BLaER1 (cell line): ENCODE measurements around the gene ANKRD17.
A peak's percentile ranks its signal among the peaks of the same experiment; 100 is the strongest.
"Not testable (repeated sequence)": the region's sequence is repeated elsewhere in the genome, so short reads cannot be mapped to it uniquely, and the experiment has no call there.

ENCODE experiments used
- H3K27ac ChIP-seq: shearing (Covaris generic); formaldehyde crosslinking; 2 replicates; pipeline ENCODE4 v1.8.1; 2022
- H3K27me3 ChIP-seq: shearing (Covaris generic); formaldehyde crosslinking; 2 replicates; pipeline ENCODE4 v1.8.1; 2022
- H3K36me3 ChIP-seq: shearing (Covaris generic); formaldehyde crosslinking; 2 replicates; pipeline ENCODE4 v1.8.1; 2022
- H3K4me1 ChIP-seq: shearing (Covaris generic); formaldehyde crosslinking; 2 replicates; pipeline ENCODE4 v1.8.1; 2022
- H3K4me2 ChIP-seq: shearing (Covaris generic); formaldehyde crosslinking; 2 replicates; pipeline ENCODE4 v1.8.1; 2022
- H3K4me3 ChIP-seq: shearing (Covaris generic); formaldehyde crosslinking; 2 replicates; pipeline ENCODE4 v1.8.1; 2022
- H3K9ac ChIP-seq: shearing (Covaris generic); formaldehyde crosslinking; 2 replicates; pipeline ENCODE4 v1.8.1; 2022
- H3K9me3 ChIP-seq: shearing (Covaris generic); formaldehyde crosslinking; 2 replicates; pipeline ENCODE4 v1.8.1; 2022
- H4K20me1 ChIP-seq: shearing (Covaris generic); formaldehyde crosslinking; 2 replicates; pipeline ENCODE4 v1.8.1; 2022
- Cebpa-rat ChIP-seq: shearing (Covaris generic); IDR thresholded peaks from 2 replicates; pipeline ENCODE4 v1.8.1; 2022

ANKRD17 gene

GRCh38 chr4:73258686-73259570 lies at the start of gene ANKRD17:
Gene ANKRD17 (minus strand): TSS chr4:73258798. CDS start chr4:73258668, 130 bp downstream.
- peaks cover 38% of the 10 kb centered on the region for H4K20me1 ChIP-seq
- peaks cover 14% of the 10 kb centered on the region; the same call in 1 of the 2 replicates for H3K36me3 ChIP-seq
- peak within 1 kb of the TSS; percentile 86 for H3K4me2 ChIP-seq
- no peaks in the 10 kb centered on the region for H3K27me3 ChIP-seq
- peak within 1 kb of the TSS; percentile 98 for H3K9ac ChIP-seq
- no peaks in the 10 kb centered on the region for H3K9me3 ChIP-seq
- H3K4me3 ChIP-seq: peak within 1 kb of the TSS; percentile 79
- H3K4me1 ChIP-seq: peaks cover 52% of the 10 kb centered on the region
- peak within 1 kb of the TSS; percentile 97 for H3K27ac ChIP-seq
- no peak for TF ChIP-seq Cebpa-rat

- H3K27ac ChIP-seq: no peak overlapping the region
- peak overlapping the region; percentile 11; the same call in 1 of the 2 replicates for H3K4me2 ChIP-seq
Observed at GRCh38 chr4:73308286-73308685, 49.7 kb upstream of the ANKRD17 start.

GRCh38 chr4:73303711-73304110 lies 45.1 kb upstream of the ANKRD17 start:
- Histone ChIP-seq H3K27me3 (no peaks in the 10 kb centered on the region), H3K36me3 (no peaks in the 10 kb centered on the region), H3K27ac (no peak overlapping the region), H3K4me2 (no peak overlapping the region), H3K4me1 (peaks cover 11% of the 10 kb centered on the region), H3K9me3 (no peaks in the 10 kb centered on the region), H3K9ac (no peak overlapping the region), H3K4me3 (no peak overlapping the region), H4K20me1 (no peaks in the 10 kb centered on the region)
- TF ChIP-seq Cebpa-rat: no peak

More at GRCh38 chr4:73308286-73308685, 49.7 kb upstream of the ANKRD17 start:
- no peaks in the 10 kb centered on the region for H3K9me3 ChIP-seq
- TF ChIP-seq Cebpa-rat: no peak
- H3K36me3 ChIP-seq: no peaks in the 10 kb centered on the region
- no peaks in the 10 kb centered on the region for H3K27me3 ChIP-seq
- no peaks in the 10 kb centered on the region for H4K20me1 ChIP-seq
- peaks cover 15% of the 10 kb centered on the region for H3K4me1 ChIP-seq
- H3K9ac ChIP-seq: 0 out of 2 replicates have a peak overlapping the region, but pooled peaks have one; percentile 16
- H3K4me3 ChIP-seq: no peak overlapping the region

DNA sequence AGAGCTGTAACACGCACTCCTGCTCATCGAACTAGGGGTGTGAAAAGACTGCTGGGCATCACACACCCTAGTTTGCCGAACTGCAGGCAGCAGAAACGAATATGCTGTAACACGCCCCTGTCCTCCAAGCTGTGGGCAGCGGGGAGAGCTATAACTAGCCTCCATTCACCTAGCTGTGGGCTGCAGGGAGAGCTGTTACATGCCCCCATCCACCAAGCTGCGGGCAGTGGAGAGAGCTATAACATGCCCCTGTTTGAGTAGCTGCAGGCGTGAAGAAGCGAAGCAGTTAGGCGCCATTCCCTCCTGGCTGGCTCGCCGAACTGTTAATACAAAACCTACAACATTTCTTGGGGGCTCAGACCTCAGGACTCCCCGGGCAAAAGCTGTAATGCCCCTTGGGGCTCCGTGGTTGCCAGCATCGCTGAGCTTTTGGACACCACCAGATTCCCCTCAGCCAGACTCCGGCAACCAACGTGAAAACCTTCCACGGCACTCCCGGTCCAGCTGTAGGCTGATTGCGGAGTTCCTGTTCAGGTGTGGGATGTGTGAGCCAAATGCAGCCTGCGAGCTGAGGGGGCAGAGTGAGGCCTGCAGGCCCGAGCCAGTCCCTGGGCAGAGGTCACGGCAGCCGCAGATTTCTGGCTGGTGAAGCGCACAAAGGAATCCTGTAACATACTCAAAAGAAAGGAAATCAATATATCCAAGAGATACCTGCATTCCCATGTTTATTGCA lies 41.1 kb upstream of the ANKRD17 start:
- no peak overlapping the region for H3K4me3 ChIP-seq
- no peak overlapping the region for H3K27ac ChIP-seq
- no peaks in the 10 kb centered on the region for H3K27me3 ChIP-seq
- no peaks in the 10 kb centered on the region for H4K20me1 ChIP-seq
- no peak for TF ChIP-seq Cebpa-rat
- H3K9me3 ChIP-seq: no peaks in the 10 kb centered on the region
- H3K9ac ChIP-seq: no peak overlapping the region
- H3K4me1 ChIP-seq: no peaks in the 10 kb centered on the region
- H3K4me2 ChIP-seq: no peak overlapping the region
- no peaks in the 10 kb centered on the region for H3K36me3 ChIP-seq

DNA sequence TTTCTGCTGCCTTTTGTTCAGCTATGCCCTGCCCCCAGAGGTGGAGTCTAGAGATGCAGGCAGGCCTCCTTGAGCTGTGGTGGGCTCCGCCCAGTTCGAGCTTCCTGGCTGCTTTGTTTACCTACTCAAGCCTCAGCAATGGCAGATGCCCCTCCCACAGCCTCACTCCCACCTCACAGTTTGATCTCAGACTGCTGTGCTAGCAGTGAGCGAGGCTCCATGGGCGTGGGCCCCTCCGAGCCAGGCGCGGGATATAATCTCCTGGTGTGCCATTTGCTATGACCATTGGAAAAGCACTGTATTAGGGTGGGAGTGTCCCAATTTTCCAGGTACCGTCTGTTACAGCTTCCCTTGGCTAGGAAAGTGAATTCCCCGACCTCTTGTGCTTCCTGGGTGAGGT lies 34.1 kb upstream of the ANKRD17 start:
- H3K9me3 ChIP-seq, H3K9ac ChIP-seq, H4K20me1 ChIP-seq, H3K27me3 ChIP-seq, H3K27ac ChIP-seq, H3K36me3 ChIP-seq, H3K4me1 ChIP-seq, H3K4me3 ChIP-seq, H3K4me2 ChIP-seq: not testable (repeated sequence)

DNA sequence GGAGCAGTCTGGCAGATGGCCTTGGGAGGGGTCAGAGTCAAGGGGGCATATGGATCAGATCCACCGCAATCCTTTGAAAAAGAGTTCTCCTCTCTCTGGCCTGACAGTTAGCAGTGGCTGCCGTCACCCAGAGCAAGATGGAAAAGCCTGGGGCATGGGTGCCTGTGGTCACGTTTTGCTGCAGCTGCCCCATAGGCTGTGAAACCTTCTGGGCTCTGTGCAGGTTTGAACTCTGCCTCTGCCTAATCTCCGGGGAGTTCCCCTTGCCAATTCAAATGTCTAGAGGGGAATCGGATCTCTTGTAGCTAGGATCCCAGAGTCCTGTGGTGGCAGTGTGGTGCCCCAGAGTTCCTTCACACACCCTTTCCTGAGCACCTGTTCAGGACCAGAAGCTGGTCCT lies 23.4 kb upstream of the ANKRD17 start:
- Histone ChIP-seq H3K4me3 (no peak overlapping the region), H3K4me2 (no peak overlapping the region), H3K4me1 (no peaks in the 10 kb centered on the region), H3K9me3 (peaks cover 23% of the 10 kb centered on the region), H3K27me3 (no peaks in the 10 kb centered on the region), H3K9ac (no peak overlapping the region), H3K27ac (no peak overlapping the region), H4K20me1 (no peaks in the 10 kb centered on the region), H3K36me3 (peaks cover 19% of the 10 kb centered on the region)
- no peak for TF ChIP-seq Cebpa-rat

DNA sequence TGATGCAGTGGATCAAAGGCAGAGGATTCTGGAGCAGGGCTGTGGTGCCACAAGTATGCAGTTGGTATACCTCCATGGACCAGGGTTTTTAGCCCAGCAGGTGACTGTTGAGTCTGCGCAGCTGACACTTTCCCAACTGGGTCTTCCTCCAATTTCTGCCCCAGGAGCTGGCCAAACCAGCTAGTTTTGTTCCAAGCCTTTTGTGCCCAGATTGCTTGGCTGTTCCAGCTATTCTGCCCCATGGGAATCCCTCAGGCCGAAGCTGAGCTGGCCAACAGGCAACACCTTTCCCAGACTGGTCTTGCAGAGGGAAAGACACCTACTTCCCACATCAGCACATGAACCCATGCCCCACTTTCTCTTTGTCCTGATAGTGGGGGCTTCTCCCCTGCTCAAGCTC lies 22.8 kb upstream of the ANKRD17 start:
- Histone ChIP-seq H3K27ac (no peak overlapping the region), H3K4me3 (no peak overlapping the region), H3K4me1 (no peaks in the 10 kb centered on the region), H3K27me3 (no peaks in the 10 kb centered on the region), H3K9ac (no peak overlapping the region), H3K4me2 (no peak overlapping the region), H4K20me1 (no peaks in the 10 kb centered on the region), H3K9me3 (peaks cover 27% of the 10 kb centered on the region), H3K36me3 (peaks cover 20% of the 10 kb centered on the region)
- TF ChIP-seq Cebpa-rat: no peak

DNA sequence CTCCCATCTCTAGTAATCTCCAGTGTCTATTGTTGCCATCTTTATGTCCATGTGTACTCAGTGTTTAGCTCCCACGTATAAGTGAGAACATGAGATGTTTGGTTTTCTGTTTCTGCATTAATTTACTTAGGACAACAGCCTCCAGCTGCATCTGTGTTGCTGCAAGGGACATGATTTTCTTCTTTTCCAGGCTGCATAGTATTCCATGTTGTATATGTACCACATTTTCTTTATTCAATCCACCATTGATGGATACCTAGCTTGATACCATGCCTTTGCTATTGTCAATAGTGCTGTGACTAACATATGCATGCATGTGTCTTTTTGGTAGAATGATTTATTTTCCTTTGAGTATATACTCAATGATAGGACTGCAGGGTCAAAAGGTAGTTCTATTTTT lies 18.6 kb upstream of the ANKRD17 start:
- no peaks in the 10 kb centered on the region for H3K27me3 ChIP-seq
- no peaks in the 10 kb centered on the region for H3K4me1 ChIP-seq
- H3K4me2 ChIP-seq: no peak overlapping the region
- no peak overlapping the region for H3K9ac ChIP-seq
- no peak overlapping the region for H3K4me3 ChIP-seq
- H4K20me1 ChIP-seq: no peaks in the 10 kb centered on the region
- H3K9me3 ChIP-seq: peaks cover 27% of the 10 kb centered on the region
- no peak overlapping the region for H3K27ac ChIP-seq
- peaks cover 19% of the 10 kb centered on the region for H3K36me3 ChIP-seq
- TF ChIP-seq Cebpa-rat: no peak

DNA sequence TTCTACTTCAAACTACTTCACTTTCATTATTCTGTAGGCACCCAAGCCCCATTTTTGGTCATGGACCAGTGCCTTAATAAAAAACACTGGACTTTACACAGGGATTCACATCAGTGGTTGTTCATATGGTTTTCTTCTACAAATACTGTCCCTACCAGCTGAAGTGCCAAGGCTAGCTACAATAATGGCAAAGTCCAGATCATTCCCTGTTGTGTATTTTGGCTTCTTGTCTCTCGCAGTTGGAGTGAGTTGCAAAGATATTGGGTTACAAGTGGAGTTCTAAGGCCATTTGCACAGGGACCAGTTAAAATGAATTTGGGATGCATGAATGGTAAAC lies 16.7 kb upstream of the ANKRD17 start:
- Histone ChIP-seq H4K20me1 (no peaks in the 10 kb centered on the region), H3K4me3 (no peak overlapping the region), H3K27ac (no peak overlapping the region), H3K9me3 (peaks cover 23% of the 10 kb centered on the region), H3K9ac (no peak overlapping the region), H3K27me3 (no peaks in the 10 kb centered on the region), H3K4me1 (no peaks in the 10 kb centered on the region), H3K36me3 (peaks cover 7% of the 10 kb centered on the region), H3K4me2 (no peak overlapping the region)
- TF ChIP-seq Cebpa-rat: no peak

GRCh38 chr4:73272816-73273215 lies 14.2 kb upstream of the ANKRD17 start:
- Histone ChIP-seq H3K36me3 (peaks cover 6% of the 10 kb centered on the region), H3K9me3 (peaks cover 13% of the 10 kb centered on the region), H3K9ac (no peak overlapping the region), H3K4me3 (no peak overlapping the region), H4K20me1 (no peaks in the 10 kb centered on the region), H3K4me2 (no peak overlapping the region), H3K27ac (no peak overlapping the region), H3K4me1 (no peaks in the 10 kb centered on the region), H3K27me3 (no peaks in the 10 kb centered on the region)
- no peak for TF ChIP-seq Cebpa-rat
